Measurements from ENCODE around the gene NLRC3. TPM values are rescaled to one million over a fixed set of nuclear protein-coding genes. Genes with fewer than 3 reads are reported as not detected.
"Not testable (repeated sequence)": the region's sequence is repeated elsewhere in the genome, so short reads cannot be mapped to it uniquely, and the experiment has no call there.

The NLRC3 gene
- polyA plus RNA-seq (2013, experiment 1 of 2; ENCODE audit: insufficient read length), result 0.08 TPM
- polyA plus RNA-seq (2013, experiment 2 of 2; ENCODE audit: insufficient read length), result 0.08 TPM

GRCh38 chr16:3577302-3577752 lies at the start of gene NLRC3:
TSS of gene NLRC3 (minus strand) at chr16:3577403. CDS start at chr16:3565036, 12,367 bp downstream.
- no peak for DNase-seq

- no peak for DNase-seq
These were observed 48.9 kb upstream of the NLRC3 start for GRCh38 chr16:3625911-3626732.

GRCh38 chr16:3625331-3625730 lies 48.1 kb upstream of the NLRC3 start:
- DNase-seq, result no peak

GRCh38 chr16:3623642-3624041 lies 46.4 kb upstream of the NLRC3 start:
- DNase-seq, result no peak

GRCh38 chr16:3618769-3619141 lies 41.6 kb upstream of the NLRC3 start:
- no peak for DNase-seq

GRCh38 chr16:3612510-3613466 lies 35.6 kb upstream of the NLRC3 start:
- DNase-seq, result no peak

- peak; percentile 90 for DNase-seq
These were observed 34.2 kb upstream of the NLRC3 start, which contains the start of gene SLX4 for GRCh38 chr16:3611146-3611975. TSS of gene SLX4 (minus strand) at chr16:3611606. CDS start at chr16:3608964, 2,642 bp downstream.

- DNase-seq, result no peak
These were observed 33.5 kb upstream of the NLRC3 start for GRCh38 chr16:3610698-3611145.

- DNase-seq, result peak; percentile 3
These were observed 32.9 kb upstream of the NLRC3 start for GRCh38 chr16:3609895-3610697.

- not testable (repeated sequence) for DNase-seq
These were observed 31.8 kb upstream of the NLRC3 start for GRCh38 chr16:3608976-3609375.

GRCh38 chr16:3608069-3608468 lies 30.9 kb upstream of the NLRC3 start:
- no peak for DNase-seq

- no peak for DNase-seq
These were observed 30.4 kb upstream of the NLRC3 start for GRCh38 chr16:3607634-3608033.

- DNase-seq, result no peak
These were observed 30.0 kb upstream of the NLRC3 start for GRCh38 chr16:3607161-3607560.

- no peak for DNase-seq
These were observed 29.2 kb upstream of the NLRC3 start for GRCh38 chr16:3606441-3606840.

GRCh38 chr16:3602320-3602653 lies 25.1 kb upstream of the NLRC3 start:
- DNase-seq, result no peak

- no peak for DNase-seq
These were observed 24.6 kb upstream of the NLRC3 start for GRCh38 chr16:3601614-3602319.

GRCh38 chr16:3599922-3600321 lies 22.7 kb upstream of the NLRC3 start:
- DNase-seq, result no peak

- DNase-seq, result no peak
These were observed 21.9 kb upstream of the NLRC3 start for GRCh38 chr16:3599121-3599520.

GRCh38 chr16:3598236-3598635 lies 21.0 kb upstream of the NLRC3 start:
- no peak for DNase-seq

GRCh38 chr16:3597676-3598075 lies 20.5 kb upstream of the NLRC3 start:
- no peak for DNase-seq

- DNase-seq, result no peak
These were observed 20.0 kb upstream of the NLRC3 start for GRCh38 chr16:3597226-3597625.
